ENCODE results near the gene SMYD5.

- TF ChIP-seq, protein P1, sequence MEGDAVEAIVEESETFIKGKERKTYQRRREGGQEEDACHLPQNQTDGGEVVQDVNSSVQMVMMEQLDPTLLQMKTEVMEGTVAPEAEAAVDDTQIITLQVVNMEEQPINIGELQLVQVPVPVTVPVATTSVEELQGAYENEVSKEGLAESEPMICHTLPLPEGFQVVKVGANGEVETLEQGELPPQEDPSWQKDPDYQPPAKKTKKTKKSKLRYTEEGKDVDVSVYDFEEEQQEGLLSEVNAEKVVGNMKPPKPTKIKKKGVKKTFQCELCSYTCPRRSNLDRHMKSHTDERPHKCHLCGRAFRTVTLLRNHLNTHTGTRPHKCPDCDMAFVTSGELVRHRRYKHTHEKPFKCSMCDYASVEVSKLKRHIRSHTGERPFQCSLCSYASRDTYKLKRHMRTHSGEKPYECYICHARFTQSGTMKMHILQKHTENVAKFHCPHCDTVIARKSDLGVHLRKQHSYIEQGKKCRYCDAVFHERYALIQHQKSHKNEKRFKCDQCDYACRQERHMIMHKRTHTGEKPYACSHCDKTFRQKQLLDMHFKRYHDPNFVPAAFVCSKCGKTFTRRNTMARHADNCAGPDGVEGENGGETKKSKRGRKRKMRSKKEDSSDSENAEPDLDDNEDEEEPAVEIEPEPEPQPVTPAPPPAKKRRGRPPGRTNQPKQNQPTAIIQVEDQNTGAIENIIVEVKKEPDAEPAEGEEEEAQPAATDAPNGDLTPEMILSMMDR (IDR thresholded peaks at IDR 0.05), result no peak
- TF ChIP-seq POLR2A (IDR thresholded peaks at IDR 0.05), result no peak
Observed at GRCh38 chr2:73244580-73244979, 30.5 kb downstream of the SMYD5 start.
